ENCODE measurements around the gene MOSPD2.

MOSPD2 gene

DNA sequence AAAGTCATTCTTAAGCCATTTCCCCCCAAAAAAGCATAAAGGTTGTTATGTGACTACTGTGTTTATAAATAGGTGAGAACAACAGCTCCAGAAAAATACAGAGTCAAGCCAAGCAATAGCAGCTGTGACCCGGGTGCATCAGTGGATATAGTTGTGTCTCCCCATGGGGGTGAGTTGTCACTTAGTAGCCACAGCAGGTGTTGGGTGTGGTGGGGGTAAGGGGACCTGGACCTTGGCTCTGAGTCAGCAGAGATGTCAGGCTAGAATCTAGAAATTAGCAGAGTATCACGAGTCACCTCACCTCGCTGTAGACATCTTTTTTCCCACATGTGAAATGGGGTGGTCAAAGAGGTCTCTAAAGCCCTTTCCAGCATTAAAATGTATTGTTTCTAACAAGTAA lies 42.4 kb downstream of the MOSPD2 start:
- DNase-seq (ENCODE audit: low read depth in 2 of 2): no peak

DNA sequence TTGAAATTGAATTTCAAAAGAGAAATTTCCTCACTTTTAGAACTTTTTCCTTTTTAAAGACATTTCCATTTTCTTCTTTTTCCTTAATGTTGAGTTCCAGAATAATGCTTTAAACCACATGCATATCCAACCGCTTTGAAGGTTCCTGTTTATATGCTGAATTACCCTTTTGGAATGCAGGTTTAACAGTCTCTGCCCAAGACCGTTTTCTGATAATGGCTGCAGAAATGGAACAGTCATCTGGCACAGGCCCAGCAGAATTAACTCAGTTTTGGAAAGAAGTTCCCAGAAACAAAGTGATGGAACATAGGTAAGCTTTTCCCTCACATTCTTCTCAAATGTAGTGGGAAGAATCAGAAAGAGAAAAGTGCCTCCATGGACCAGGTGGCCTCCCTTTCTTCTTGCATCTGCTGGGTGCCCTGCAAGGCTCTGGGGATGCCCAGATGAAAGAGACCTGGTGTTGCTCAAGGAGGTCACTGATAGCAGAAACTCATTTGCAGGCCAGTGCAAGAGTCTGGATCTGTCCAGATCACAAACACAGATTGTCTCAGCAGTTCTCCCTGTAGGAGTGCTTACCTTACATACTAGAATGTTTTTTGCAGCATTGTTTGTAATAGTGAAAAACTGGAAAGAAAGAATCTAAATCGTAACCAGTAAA lies 42.9 kb downstream of the MOSPD2 start:
- DNase-seq (ENCODE audit: low read depth in 2 of 2): no peak

DNA sequence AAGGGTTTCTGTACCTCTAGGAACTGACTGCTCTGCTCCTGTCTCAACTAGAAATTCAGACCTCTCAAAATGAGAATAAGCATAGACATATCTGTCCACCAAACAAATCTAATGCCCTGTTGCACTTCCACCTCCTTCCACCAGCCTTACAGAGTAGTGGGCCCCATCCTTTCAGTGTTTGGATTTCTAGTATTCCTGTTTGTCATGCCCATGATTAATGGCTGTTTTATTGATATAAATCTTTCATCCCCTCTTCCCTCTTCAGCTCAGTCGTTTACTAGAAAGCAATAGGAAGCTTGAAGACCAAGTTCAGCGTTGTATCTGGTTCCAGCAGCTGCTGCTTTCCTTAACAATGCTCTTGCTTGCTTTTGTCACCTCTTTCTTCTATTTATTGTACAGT lies 46.2 kb downstream of the MOSPD2 start:
- no peak for DNase-seq (ENCODE audit: low read depth in 2 of 2)

DNA sequence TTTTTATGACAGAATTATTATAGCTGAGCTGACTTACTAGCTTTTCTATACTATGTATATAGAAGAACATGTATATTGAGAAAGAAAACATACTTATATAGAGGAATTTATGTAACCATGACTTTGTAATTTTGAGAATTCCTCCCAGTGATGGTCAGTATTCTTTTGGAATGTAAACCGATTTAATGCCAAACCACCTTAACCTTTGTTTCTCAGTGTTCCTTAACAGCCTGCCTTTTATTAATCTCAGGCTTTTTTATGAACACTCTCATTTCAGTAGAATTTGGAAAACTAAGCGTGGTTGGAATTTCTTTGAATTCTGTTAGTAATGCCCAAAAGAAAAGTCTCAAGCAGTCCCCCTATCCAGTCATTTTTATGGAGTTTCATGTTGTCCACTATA lies 47.0 kb downstream of the MOSPD2 start:
- no peak for DNase-seq (ENCODE audit: low read depth in 2 of 2)

DNA sequence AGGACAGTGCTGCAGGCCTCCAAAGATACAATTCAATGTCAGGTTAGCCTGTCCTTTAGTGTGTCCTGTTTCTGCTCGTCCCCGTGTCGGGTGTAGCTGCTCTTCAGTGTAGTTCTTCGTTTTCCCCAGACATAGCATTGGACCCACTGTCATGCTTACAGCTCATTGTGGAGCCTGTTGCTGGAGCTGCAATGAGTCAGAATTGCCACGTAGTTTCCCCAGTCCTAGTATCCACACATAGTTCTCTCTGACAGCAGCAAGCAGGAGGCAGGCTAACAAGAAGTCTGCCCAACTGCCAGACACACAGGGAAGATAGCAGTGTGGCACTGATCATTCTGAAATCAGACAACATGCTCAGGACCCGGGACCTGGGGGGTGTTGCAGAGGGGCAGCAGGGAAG lies 49.2 kb downstream of the MOSPD2 start:
- DNase-seq (ENCODE audit: low read depth in 2 of 2): no peak

DNA sequence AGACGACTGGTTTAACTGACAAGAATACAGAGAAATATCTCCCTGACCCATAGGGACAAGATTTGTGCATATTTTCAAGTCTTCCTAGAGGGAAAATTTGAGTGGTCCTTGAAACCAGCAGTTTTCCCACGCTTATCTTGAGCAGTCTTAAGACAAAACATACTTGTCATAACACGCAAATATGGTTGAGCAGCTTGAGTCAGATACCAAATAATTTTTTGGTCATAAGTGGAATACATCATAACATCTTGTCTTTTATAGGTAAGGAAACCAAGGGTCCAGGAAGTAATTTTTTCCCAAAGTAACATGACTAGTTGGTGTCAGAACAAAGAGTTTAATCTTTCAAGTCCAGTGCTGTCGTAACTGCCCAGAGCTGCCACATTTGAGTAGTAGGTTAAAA lies 50.5 kb downstream of the MOSPD2 start:
- DNase-seq (ENCODE audit: low read depth in 2 of 2): no peak

DNA sequence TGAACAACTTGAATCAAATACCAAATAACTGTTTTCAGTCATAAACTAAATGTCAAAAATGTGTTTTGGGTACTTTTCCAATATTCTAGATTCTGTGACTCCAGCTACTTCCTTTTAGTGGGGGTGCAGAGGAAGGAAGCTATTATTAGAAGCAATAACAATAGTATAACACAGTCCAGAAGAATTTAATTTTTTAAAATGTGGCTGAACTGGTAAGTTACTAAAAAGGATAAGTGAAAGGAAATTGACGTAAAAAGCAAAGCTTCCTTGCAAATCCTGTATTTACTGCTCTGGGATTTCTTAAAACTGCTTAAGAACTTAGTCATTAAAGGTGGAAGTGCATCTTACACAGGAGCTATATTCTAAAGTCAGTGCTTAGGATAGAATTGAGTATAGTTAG lies 53.2 kb downstream of the MOSPD2 start:
- DNase-seq (ENCODE audit: low read depth in 2 of 2): no peak

DNA sequence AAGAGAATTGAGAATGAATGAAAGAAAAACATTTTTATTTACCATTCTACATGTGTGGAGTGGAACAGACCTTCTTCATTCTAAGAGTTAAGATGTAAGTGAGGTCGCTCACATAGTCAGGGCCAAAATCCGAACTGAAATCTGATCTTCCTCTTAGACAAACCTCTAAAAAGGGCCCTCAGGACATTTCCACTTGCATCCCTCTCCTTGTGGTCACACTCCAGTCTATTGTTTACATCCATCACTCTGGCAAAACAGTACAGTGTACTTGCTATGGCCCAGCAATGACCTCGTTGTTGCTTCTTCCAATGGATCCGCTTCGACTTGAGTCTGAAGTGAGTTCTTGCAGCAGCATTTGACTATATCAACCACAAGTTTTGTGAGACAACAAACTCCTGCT lies 54.2 kb downstream of the MOSPD2 start:
- no peak for DNase-seq (ENCODE audit: low read depth in 2 of 2)

DNA sequence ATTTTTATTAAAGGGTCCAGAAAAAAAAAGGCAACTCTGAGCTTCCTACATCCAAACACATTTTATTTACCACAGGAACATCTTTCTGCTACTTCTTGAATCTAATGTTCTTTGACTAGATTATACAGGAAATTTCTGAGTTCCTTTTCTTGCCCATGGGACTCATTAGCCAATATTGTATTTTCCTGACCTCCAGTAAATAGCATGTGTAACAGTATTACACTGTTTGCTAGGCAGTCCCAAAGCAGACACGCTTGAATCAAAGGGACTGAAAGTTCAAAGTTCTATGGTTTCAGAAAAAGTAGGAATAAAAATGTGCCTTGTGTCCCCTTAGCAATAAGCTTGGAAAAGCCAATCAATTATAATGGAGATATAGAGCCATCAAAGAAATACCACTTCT lies 57.4 kb downstream of the MOSPD2 start:
- DNase-seq (ENCODE audit: low read depth in 2 of 2): no peak

DNA sequence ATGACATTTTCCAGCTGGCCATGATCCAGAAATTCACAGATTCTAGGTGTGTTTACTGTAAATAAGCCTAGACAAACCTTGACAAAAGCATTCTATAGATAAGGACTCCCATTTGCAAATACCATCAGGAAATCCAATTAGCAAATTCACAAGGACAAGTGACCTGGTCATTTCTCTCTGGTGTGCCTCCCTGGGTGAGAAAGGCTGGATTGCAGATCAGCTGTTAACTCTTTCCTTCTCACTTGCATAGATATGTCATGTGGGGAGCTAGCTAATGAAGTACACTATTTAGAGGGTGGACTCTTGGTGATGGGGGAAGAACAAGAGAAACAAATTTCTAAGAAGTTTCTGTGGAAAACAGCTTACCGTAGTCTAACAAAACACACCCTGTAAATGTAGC lies 58.9 kb downstream of the MOSPD2 start:
- DNase-seq (ENCODE audit: low read depth in 2 of 2): no peak

DNA sequence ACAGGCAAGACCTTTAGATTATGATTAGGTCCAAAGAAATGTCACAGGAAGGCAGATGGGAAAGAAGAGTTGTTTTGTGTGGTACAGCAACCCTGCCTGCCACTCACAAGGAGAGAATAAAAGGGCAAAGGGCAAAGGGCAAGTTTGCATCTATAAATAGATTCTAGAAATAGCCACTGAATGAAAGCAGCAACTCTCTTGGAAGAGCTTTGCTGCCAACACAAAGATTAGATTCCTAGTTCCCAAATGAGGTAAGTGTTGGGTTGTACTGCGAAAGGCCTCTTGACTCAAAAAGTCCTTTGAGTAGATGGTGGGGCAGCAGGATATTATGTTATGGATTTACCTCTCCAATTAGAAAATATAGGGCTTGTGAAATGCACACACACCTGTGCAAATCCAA lies 61.2 kb downstream of the MOSPD2 start:
- no peak for DNase-seq (ENCODE audit: low read depth in 2 of 2)

DNA sequence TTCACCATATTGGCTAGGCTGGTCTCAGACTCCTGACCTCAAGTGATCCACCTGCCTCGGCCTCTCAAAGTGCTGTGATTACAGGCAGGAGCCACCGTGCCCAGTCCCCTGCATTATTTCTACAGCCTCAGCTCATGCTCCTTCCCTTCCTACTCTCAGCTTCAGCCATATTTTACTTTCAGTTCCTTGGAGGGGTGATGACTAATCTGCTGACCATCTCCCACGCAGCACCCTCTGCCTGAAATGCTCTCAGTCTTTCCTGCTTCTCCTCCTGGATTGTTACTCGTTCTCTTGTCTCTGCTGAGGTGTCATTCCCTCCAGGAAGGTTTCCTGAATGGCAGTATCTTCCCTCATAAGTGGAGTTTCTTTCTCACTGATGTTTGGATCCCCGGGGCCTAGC lies 63.3 kb downstream of the MOSPD2 start:
- DNase-seq (ENCODE audit: low read depth in 2 of 2): no peak

DNA sequence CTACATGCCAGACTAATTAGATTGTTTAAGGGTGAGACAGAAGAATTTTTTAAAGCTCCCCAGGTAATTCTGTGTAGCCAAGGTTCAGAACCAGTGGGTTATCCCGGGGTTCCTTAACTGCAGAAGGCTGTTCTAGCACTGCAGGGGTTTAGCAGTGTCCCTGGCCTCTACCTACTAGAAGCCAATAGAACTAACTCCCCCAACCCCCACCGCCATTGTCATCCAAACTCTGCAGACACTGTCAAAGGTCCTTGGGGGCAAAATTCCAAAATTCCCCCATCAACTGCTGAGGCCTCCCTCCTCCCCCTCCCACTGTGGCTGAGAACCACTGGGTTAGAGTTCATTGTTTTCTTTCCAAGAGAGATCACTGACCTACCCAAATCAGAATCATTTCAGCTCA lies 66.4 kb downstream of the MOSPD2 start:
- DNase-seq (ENCODE audit: low read depth in 2 of 2): no peak

DNA sequence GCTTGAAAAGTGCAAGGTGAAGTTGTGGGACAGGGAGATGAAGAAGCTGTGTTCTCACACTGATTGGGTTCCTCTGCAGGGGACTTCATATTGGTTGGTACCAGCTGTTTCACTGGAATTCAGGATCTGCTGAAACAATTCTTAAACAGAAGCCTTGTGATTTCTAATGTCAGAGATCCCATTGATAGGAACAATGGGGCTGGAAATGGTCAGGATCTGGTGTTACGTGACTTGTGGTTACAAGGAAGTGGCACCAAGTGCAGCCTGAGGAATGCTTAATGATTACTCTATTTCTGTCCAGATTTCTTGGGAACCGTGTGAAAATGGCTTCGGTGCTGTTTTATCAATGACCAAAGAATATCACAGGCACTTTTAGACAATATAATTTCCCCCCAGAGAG lies 68.1 kb downstream of the MOSPD2 start:
- no peak for DNase-seq (ENCODE audit: low read depth in 2 of 2)

DNA sequence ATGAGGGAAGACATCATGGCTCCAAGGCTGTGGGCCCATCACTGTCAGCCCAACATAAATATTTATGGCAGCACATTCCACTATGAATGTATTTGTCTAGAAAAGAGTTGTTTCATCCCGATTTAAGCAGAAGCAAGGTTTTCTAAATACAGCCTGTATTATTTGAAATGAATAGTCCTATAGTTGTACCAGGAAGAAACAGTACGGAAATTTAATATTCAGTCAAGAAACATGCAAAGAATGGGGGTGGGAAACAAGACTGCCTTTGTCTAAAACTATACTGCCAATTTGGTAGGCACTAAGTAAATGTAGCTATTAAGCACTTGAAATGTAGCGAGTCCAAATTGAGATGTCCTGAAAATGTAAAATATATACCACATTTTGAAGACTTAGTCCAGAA lies 69.1 kb downstream of the MOSPD2 start:
- DNase-seq (ENCODE audit: low read depth in 2 of 2): no peak

DNA sequence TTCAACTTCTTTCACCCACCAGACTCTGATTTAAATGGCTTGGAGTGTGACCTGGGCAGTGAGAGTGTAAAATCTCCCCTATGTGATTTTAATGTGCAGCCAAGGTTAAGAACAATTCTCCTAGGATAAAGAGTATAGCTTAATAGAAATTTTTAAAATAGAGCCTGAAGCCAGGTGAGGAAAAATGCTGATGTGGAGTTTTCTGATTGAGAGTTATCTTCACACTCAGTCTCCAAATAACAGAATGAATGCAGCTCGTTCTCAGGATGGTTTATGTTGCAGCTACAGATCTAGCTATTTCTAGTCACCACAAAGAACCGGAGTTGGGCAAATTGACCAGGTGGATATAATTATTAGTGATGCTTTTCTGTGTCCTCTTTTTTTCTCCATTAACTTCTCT lies 70.7 kb downstream of the MOSPD2 start:
- no peak for DNase-seq (ENCODE audit: low read depth in 2 of 2)

DNA sequence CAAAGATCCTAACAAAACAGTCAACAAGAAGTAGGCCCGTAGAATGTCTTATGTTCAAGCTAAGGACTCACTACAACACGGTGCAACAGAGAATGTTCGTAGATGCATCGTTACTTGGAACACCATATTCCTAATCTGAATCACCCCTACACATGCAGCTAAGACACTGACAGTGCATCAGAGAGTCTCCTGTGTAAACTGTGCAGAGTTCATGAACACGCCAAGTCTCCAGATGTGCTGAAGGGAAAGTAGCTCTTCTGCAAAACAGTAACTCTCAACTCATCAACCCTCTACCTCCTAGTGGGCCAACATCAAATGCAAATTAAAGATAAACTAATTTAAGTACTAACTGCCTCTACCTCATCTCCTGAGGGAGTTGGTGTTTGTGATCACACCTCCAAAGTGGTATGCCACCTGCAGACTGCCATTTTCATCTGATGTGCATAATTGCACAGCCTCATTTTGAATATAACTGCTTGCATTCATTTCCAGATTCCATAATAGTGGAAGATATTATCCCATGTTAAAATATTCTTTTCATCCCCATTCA lies 73.5 kb downstream of the MOSPD2 start:
- no peak for DNase-seq (ENCODE audit: low read depth in 2 of 2)

DNA sequence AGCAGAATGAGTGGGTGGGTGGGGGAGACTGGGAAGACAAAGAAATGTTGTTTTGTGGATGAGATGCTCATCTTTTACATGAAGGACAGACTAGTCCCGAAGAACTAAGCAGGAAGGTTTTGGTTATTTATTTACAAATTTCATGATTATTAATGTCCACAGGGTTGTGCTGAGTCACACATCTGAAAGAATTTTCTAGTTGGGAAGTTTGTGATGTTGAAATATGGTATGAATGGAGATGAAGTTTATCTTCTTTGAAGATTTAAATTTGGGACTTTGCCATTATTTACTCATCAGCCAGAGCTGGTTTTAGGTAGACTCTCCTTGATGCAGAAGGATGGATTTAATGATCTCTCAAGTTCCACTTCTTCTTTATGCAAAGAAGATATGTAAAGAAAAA lies 75.5 kb downstream of the MOSPD2 start:
- no peak for DNase-seq (ENCODE audit: low read depth in 2 of 2)

DNA sequence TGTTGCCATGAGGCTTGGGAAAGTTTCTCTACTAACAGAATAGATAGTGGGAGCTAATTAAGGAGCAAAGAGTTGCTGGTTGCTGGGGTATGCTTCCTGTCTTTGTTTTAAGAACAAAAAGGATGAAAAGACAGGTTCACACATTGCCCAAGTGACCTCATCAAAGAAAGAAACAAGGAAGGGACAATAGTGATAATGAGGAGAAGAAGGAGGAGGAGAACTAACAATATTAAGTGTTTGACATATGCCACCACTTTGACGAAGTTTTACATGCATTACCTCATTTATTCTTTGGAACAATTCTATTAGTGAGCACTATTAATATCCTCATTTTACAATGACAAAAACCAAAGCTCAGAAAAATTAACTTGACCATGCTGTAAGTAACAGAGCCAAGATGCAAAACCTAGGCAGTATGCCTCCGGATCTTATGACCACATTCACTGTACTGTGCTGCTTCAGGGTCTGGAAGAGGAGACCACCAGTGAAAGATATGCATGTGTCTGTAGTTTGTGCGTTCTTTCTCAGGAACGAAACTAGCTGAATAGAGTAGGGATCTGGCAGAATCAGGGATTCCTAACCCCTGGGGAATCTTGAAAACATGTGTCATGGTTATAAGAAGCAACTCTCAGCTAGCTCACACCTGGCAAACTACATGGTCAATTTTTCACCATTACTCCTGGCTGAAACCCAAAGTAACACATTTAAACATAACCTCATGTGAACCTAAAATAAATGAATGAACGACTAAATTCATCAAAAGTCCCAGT lies 83.8 kb downstream of the MOSPD2 start:
- no peak for DNase-seq (ENCODE audit: low read depth in 2 of 2)

DNA sequence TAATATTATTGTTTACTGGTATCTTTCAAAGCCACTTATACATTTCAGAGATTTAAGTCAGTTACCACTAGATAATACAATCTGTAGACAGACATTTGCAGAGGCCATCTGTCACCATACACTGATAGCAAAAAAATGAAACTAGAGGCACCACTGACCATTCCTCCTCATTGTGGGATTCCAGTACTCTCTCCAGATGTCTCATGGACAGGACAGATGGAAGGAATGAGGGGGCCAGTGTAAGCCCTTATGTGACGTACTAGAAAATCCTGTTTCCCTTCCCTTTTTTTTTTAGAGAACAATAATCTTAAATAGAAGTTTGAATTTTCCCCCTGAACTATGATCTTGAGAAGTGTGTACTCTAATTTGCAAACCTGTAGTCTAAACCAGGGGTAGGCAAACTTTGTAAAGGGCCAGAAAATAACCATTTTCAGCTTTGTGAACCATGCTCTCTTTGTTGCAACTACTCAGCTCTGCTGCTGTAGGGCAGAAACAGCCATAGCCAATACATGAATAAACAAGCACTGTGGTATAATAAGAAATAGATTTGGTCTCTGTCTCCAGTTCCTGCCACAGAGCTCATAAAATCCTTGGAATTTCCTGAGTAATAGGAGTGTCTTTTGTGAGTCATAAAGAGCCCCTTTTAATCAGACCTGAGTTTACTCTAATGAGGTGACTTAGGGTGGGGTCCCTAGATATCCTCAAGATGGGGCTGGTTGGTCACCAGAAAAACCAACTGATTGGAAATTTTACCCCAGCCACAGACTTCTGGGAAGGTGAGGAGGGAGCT lies 90.4 kb downstream of the MOSPD2 start:
- DNase-seq (ENCODE audit: low read depth in 2 of 2): no peak

DNA sequence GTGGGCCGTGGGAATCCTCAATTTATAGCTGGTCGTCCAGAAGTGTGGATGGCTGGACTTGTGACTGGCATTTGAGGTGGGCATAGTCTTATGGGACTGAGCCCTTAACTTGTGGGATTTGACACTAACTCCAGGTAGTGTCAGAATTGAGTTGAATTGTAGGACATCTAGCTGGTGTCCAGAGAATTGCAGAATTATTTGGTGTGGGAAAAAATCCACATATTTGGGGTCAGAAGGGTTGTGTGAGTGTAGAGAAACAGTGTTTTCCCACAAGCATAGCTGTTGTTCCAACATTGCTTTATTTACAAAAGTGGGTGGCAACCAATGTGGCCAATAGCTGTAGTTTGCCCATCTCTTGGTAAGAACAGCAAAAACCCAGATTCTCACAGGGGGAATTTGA lies 91.3 kb downstream of the MOSPD2 start:
- no peak for DNase-seq (ENCODE audit: low read depth in 2 of 2)
